Sigmoid colon (tissue), 7 donors: Measurements from ENCODE around the gene HOXD8. TPM values are rescaled to one million over a fixed set of nuclear protein-coding genes. Genes with fewer than 3 reads are reported as not detected.

ENCODE experiments used
- DNase-seq: peaks from one replicate; pipeline ENCODE4 v3.0.0-alpha.2; 2019
- H3K27ac ChIP-seq, 4 donors: fragments of 200-600 bp; sonication (generic); one replicate each; pipeline ENCODE4 v1.5.1; 2016 to 2019; ENCODE audit warnings: mild to moderate bottlenecking in 1 of 4
- H3K27me3 ChIP-seq, 3 donors: fragments of 200-600 bp; sonication (generic); one replicate each; pipeline ENCODE4 v1.5.1; 2019; ENCODE audit warnings: mild to moderate bottlenecking in 1 of 3
- H3K36me3 ChIP-seq, 4 donors: fragments of 200-600 bp; sonication (generic); one replicate each; pipeline ENCODE4 v1.5.1; 2016 to 2019
- H3K4me1 ChIP-seq, 4 donors: fragments of 200-600 bp; sonication (generic); one replicate each; pipeline ENCODE4 v1.5.1; 2017 to 2019
- H3K4me3 ChIP-seq, 4 donors: fragments of 200-600 bp; sonication (generic); one replicate each; pipeline ENCODE4 v1.5.1; 2017 to 2019; ENCODE audit warnings: mild to moderate bottlenecking in 2 of 4, moderate library complexity in 1 of 4
- H3K9me3 ChIP-seq, 4 donors: fragments of 200-600 bp in 3 of 4; sonication (generic) in 3 of 4; one replicate each; pipeline versions ENCODE4 v1.5.1 to v1.6.1; 2013 to 2019
- CTCF ChIP-seq, 4 experiments: fragments of 450-650 bp in 3 of 4; fragments of 200-600 bp in 1 of 4; IDR thresholded peaks; one replicate each; pipeline ENCODE4 v1.5.1; 2016 to 2019; ENCODE audit warnings: antibody characterized with exemption in 4 of 4, mild to moderate bottlenecking in 3 of 4, moderate library complexity in 2 of 4
- EP300 ChIP-seq, 4 donors: sonication (generic); formaldehyde crosslinking; IDR thresholded peaks; one replicate each; pipeline ENCODE4 v1.6.1; 2017; ENCODE audit warnings: antibody characterized with exemption in 4 of 4
- POLR2A ChIP-seq, 2 donors: fragments of 450-650 bp; IDR thresholded peaks; one replicate each; pipeline ENCODE4 v1.6.1; 2016; ENCODE audit warnings: antibody characterized with exemption in 2 of 2, mild to moderate bottlenecking in 2 of 2, moderate library complexity in 2 of 2
- POLR2AphosphoS5 ChIP-seq, 4 donors: sonication (generic); formaldehyde crosslinking; IDR thresholded peaks; one replicate each; pipeline ENCODE4 v1.6.1; 2017; ENCODE audit warnings: antibody characterized with exemption in 4 of 4
- WGBS, 2 donors: extraction: QIAGEN DNeasy Blood & Tissue Kit; methylation state at CpG; one replicate each; pipeline ENCODE4 v1.1.7; 2013; 5-methylcytosine and 5-hydroxymethylcytosine counted together
- intact Hi-C: fragments of 100-400 bp; cut with DNase I; formaldehyde crosslinking; loops from one replicate; pipeline ENCODE4 v1.15.1; 2023
- polyA plus RNA-seq, 3 donors: library from polyadenylated mRNA; stranded (reverse); fragments of 200-250 nt; gene quantifications; one replicate each; pipeline ENCODE4 v1.2.3, GENCODE V29; 2013
- total RNA-seq, 4 donors: library from RNA; depleted of rRNA; stranded (reverse); fragments of >200 nt; gene quantifications; one replicate each; pipeline ENCODE4 v1.1.0, GENCODE V29; 2016
- donor health status: healthy with polysubstance abuse.
- donor health status: Bipolar disorder and iron deficiency.
- donor health status: healthy.

HOXD8 gene
- total and polyA plus RNA-seq, 7 donors: 2.5 to 19.7 (median 10.8) TPM

- WGBS, 2 donors: 53 to 79% methylated on average over 55 of the region's 55 CpGs
- DNase-seq: no peak
- peaks cover 0 to 9% (median 0%) of the 10 kb centered on the region in 4 donors for H3K36me3 ChIP-seq
- H3K9me3 ChIP-seq: no peaks in the 10 kb centered on the region
- intact Hi-C loops: no loop called here
- no peak within 1 kb of the TSS for H3K27ac ChIP-seq
- H3K4me1 ChIP-seq: peaks cover 0 to 5% (median under 1%) of the 10 kb centered on the region in 4 donors
- no peak for TF ChIP-seq EP300 (IDR thresholded peaks at IDR 0.05)
- no peak for TF ChIP-seq POLR2AphosphoS5 (IDR thresholded peaks at IDR 0.05)
- no peak for TF ChIP-seq POLR2A (IDR thresholded peaks at IDR 0.05)
- TF ChIP-seq CTCF (IDR thresholded peaks at IDR 0.05): no peak
- peak within 1 kb of the TSS in 3 of 4 donors; percentile 13 to 29 (median 23) for H3K4me3 ChIP-seq
- peaks cover 19 to 99% (median 86%) of the 10 kb centered on the region in 3 donors for H3K27me3 ChIP-seq
Observed at GRCh38 chr2:176151442-176152287, 22.2 kb downstream of the HOXD8 start, which contains the start of gene HOXD4. HOXD4 (plus strand) TSS chr2:176151550; CDS start chr2:176151634, 84 bp downstream.

GRCh38 chr2:176152350-176153181 is 23.1 kb downstream of the HOXD8 start:
- no peak for TF ChIP-seq CTCF (IDR thresholded peaks at IDR 0.05)
- TF ChIP-seq EP300 (IDR thresholded peaks at IDR 0.05): no peak
- TF ChIP-seq POLR2AphosphoS5 (IDR thresholded peaks at IDR 0.05): no peak
- no peak for TF ChIP-seq POLR2A (IDR thresholded peaks at IDR 0.05)
- intact Hi-C loops: no loop called here
- no peaks in the 10 kb centered on the region for H3K9me3 ChIP-seq
- peaks cover 0 to 9% (median 0%) of the 10 kb centered on the region in 4 donors for H3K36me3 ChIP-seq
- 55 to 83% methylated on average over 48 of the region's 48 CpGs for WGBS, 2 donors
- H3K4me3 ChIP-seq: no peak overlapping the region
- peaks cover 0 to 12% (median 5%) of the 10 kb centered on the region in 4 donors for H3K4me1 ChIP-seq
- no peak for DNase-seq
- H3K27me3 ChIP-seq: peaks cover 22 to 99% (median 86%) of the 10 kb centered on the region in 3 donors
- no peak overlapping the region for H3K27ac ChIP-seq

- Histone ChIP-seq H3K36me3 (peaks cover 0 to 9% (median 0%) of the 10 kb centered on the region in 4 donors), H3K9me3 (no peaks in the 10 kb centered on the region), H3K27me3 (peaks cover 38 to 99% (median 86%) of the 10 kb centered on the region in 3 donors), H3K4me3 (no peak overlapping the region), H3K4me1 (peaks cover 0 to 31% (median 16%) of the 10 kb centered on the region in 4 donors), H3K27ac (no peak overlapping the region)
- TF ChIP-seq POLR2A (IDR thresholded peaks at IDR 0.05) (no peak), POLR2AphosphoS5 (IDR thresholded peaks at IDR 0.05) (no peak), EP300 (IDR thresholded peaks at IDR 0.05) (no peak), CTCF (IDR thresholded peaks at IDR 0.05) (no peak)
- intact Hi-C loops: no loop called here
- no peak for DNase-seq
- WGBS, 2 donors: 66 to 85% methylated on average over 11 of the region's 11 CpGs
Observed at GRCh38 chr2:176154576-176155252, 25.2 kb downstream of the HOXD8 start.

- Histone ChIP-seq H3K36me3 (peaks cover 0 to 9% (median 0%) of the 10 kb centered on the region in 4 donors), H3K27ac (no peak overlapping the region), H3K27me3 (peaks cover 45 to 99% (median 86%) of the 10 kb centered on the region in 3 donors), H3K4me1 (peaks cover 0 to 39% (median 24%) of the 10 kb centered on the region in 4 donors), H3K9me3 (no peaks in the 10 kb centered on the region), H3K4me3 (no peak overlapping the region)
- intact Hi-C loops: no loop called here
- DNase-seq: no peak
- WGBS, 2 donors: 59 to 76% methylated on average over 6 of the region's 6 CpGs
- no peak for TF ChIP-seq POLR2A (IDR thresholded peaks at IDR 0.05)
- no peak for TF ChIP-seq CTCF (IDR thresholded peaks at IDR 0.05)
- TF ChIP-seq POLR2AphosphoS5 (IDR thresholded peaks at IDR 0.05): no peak
- no peak for TF ChIP-seq EP300 (IDR thresholded peaks at IDR 0.05)
Observed at GRCh38 chr2:176155356-176156044, 26.0 kb downstream of the HOXD8 start.
